HUES48 (cell line): ENCODE measurements around the gene G3BP2.
A peak's percentile ranks its signal among the peaks of the same experiment; 100 is the strongest.
"Not testable (repeated sequence)": the region's sequence is repeated elsewhere in the genome, so short reads cannot be mapped to it uniquely, and the experiment has no call there.

ENCODE experiments used
- H3K27ac ChIP-seq: one replicate; pipeline ENCODE4 v1.7.0; 2013; ENCODE audit warnings: low read depth, low read length, inconsistent platforms
- H3K27me3 ChIP-seq: 2 replicates; pipeline ENCODE4 v1.6.1; 2013; ENCODE audit warnings: mild to moderate bottlenecking, low read length; ENCODE audit not compliant: control insufficient read depth, insufficient read depth
- H3K36me3 ChIP-seq: 2 replicates; pipeline ENCODE4 v1.6.1; 2013; ENCODE audit warnings: low read length; ENCODE audit not compliant: control insufficient read depth, insufficient read depth
- H3K4me1 ChIP-seq: 2 replicates; pipeline ENCODE4 v1.6.1; 2013; ENCODE audit warnings: mild to moderate bottlenecking, low read length; ENCODE audit not compliant: control insufficient read depth, insufficient read depth
- H3K4me3 ChIP-seq: 2 replicates; pipeline ENCODE4 v1.5.1; 2013; ENCODE audit warnings: mild to moderate bottlenecking, low read depth, low read length
- H3K9ac ChIP-seq: 2 replicates; pipeline ENCODE4 v1.6.1; 2013; ENCODE audit warnings: mild to moderate bottlenecking, low read depth, low read length, moderate library complexity
- H3K9me3 ChIP-seq: 2 replicates; pipeline ENCODE4 v1.6.1; 2013; ENCODE audit warnings: low read length; ENCODE audit not compliant: control insufficient read depth, insufficient read depth

The G3BP2 gene

GRCh38 chr4:75705198-75705977 lies 32.2 kb upstream of the G3BP2 start:
- Histone ChIP-seq H3K27ac (peak overlapping the region; percentile 84), H3K4me3 (0 out of 2 replicates have a peak overlapping the region, but pooled peaks have one; percentile 18), H3K27me3 (no peaks in the 10 kb centered on the region), H3K36me3 (peaks cover 11% of the 10 kb centered on the region; the same call in 1 of the 2 replicates), H3K4me1 (peaks cover 42% of the 10 kb centered on the region), H3K9me3 (no peaks in the 10 kb centered on the region), H3K9ac (peak overlapping the region; percentile 51; the same call in 1 of the 2 replicates)

- no peak overlapping the region for H3K4me3 ChIP-seq
- no peaks in the 10 kb centered on the region for H3K27me3 ChIP-seq
- H3K9me3 ChIP-seq = no peaks in the 10 kb centered on the region
- H3K9ac ChIP-seq = peak overlapping the region; percentile 0; the same call in 1 of the 2 replicates
- peaks cover 38% of the 10 kb centered on the region for H3K4me1 ChIP-seq
- peak overlapping the region; percentile 71 for H3K27ac ChIP-seq
- peaks cover 7% of the 10 kb centered on the region; the same call in 1 of the 2 replicates for H3K36me3 ChIP-seq
These were observed 29.8 kb upstream of the G3BP2 start for GRCh38 chr4:75702919-75703411.

- Histone ChIP-seq H3K27me3 (no peaks in the 10 kb centered on the region), H3K9me3 (no peaks in the 10 kb centered on the region), H3K4me1 (peaks cover 16% of the 10 kb centered on the region), H3K9ac (no peak overlapping the region), H3K4me3 (no peak overlapping the region), H3K27ac (no peak overlapping the region), H3K36me3 (peaks cover 20% of the 10 kb centered on the region)
These were observed 26.1 kb upstream of the G3BP2 start for GRCh38 chr4:75699299-75699698.

- no peaks in the 10 kb centered on the region for H3K27me3 ChIP-seq
- peaks cover 16% of the 10 kb centered on the region for H3K4me1 ChIP-seq
- H3K27ac ChIP-seq = no peak overlapping the region
- H3K9me3 ChIP-seq = no peaks in the 10 kb centered on the region
- H3K36me3 ChIP-seq = peaks cover 23% of the 10 kb centered on the region
- H3K4me3 ChIP-seq = no peak overlapping the region
- H3K9ac ChIP-seq = no peak overlapping the region
These were observed 25.7 kb upstream of the G3BP2 start for GRCh38 chr4:75698963-75699228.

GRCh38 chr4:75698162-75698962 lies 25.2 kb upstream of the G3BP2 start:
- H3K9ac ChIP-seq = no peak overlapping the region
- H3K9me3 ChIP-seq = no peaks in the 10 kb centered on the region
- H3K36me3 ChIP-seq = peaks cover 27% of the 10 kb centered on the region
- no peaks in the 10 kb centered on the region for H3K27me3 ChIP-seq
- no peak overlapping the region for H3K4me3 ChIP-seq
- peaks cover 12% of the 10 kb centered on the region for H3K4me1 ChIP-seq
- H3K27ac ChIP-seq = no peak overlapping the region

GRCh38 chr4:75696581-75696980 lies 23.4 kb upstream of the G3BP2 start:
- Histone ChIP-seq H3K27ac (no peak overlapping the region), H3K9me3 (no peaks in the 10 kb centered on the region), H3K4me1 (no peaks in the 10 kb centered on the region), H3K36me3 (peaks cover 38% of the 10 kb centered on the region), H3K9ac (no peak overlapping the region), H3K4me3 (no peak overlapping the region), H3K27me3 (no peaks in the 10 kb centered on the region)

GRCh38 chr4:75696071-75696470 lies 22.9 kb upstream of the G3BP2 start:
- no peak overlapping the region for H3K27ac ChIP-seq
- peaks cover 43% of the 10 kb centered on the region for H3K36me3 ChIP-seq
- no peaks in the 10 kb centered on the region for H3K4me1 ChIP-seq
- H3K27me3 ChIP-seq = no peaks in the 10 kb centered on the region
- H3K4me3 ChIP-seq = no peak overlapping the region
- no peaks in the 10 kb centered on the region for H3K9me3 ChIP-seq
- no peak overlapping the region for H3K9ac ChIP-seq

- H3K9me3 ChIP-seq, H3K27me3 ChIP-seq, H3K27ac ChIP-seq, H3K4me3 ChIP-seq, H3K9ac ChIP-seq, H3K4me1 ChIP-seq: not testable (repeated sequence)
- H3K36me3 ChIP-seq = peaks cover 67% of the 10 kb centered on the region
These were observed 18.9 kb upstream of the G3BP2 start for GRCh38 chr4:75692066-75692465.

GRCh38 chr4:75687125-75687524 lies 13.9 kb upstream of the G3BP2 start:
- not testable (repeated sequence) for H3K27ac ChIP-seq

GRCh38 chr4:75686346-75686745 lies 13.1 kb upstream of the G3BP2 start:
- Histone ChIP-seq H3K4me3 (no peak overlapping the region), H3K9ac (no peak overlapping the region), H3K4me1 (no peaks in the 10 kb centered on the region), H3K9me3 (no peaks in the 10 kb centered on the region), H3K27me3 (no peaks in the 10 kb centered on the region), H3K36me3 (peaks cover 34% of the 10 kb centered on the region), H3K27ac (no peak overlapping the region)

More at GRCh38 chr4:75687125-75687524, 13.9 kb upstream of the G3BP2 start:
- not testable (repeated sequence) for H3K9ac ChIP-seq, H3K4me1 ChIP-seq, H3K4me3 ChIP-seq, H3K9me3 ChIP-seq, H3K27me3 ChIP-seq
- peaks cover 42% of the 10 kb centered on the region for H3K36me3 ChIP-seq

GRCh38 chr4:75685546-75686189 lies 12.5 kb upstream of the G3BP2 start:
- Histone ChIP-seq H3K4me3 (no peak overlapping the region), H3K27ac (no peak overlapping the region)

More at GRCh38 chr4:75685546-75686189, 12.5 kb upstream of the G3BP2 start:
- H3K4me1 ChIP-seq = no peaks in the 10 kb centered on the region
- no peaks in the 10 kb centered on the region for H3K9me3 ChIP-seq
- H3K9ac ChIP-seq = no peak overlapping the region
- H3K36me3 ChIP-seq = peaks cover 28% of the 10 kb centered on the region
- H3K27me3 ChIP-seq = no peaks in the 10 kb centered on the region
